Peyer's patch (tissue), 4 donors: ENCODE measurements around the gene TWSG1.

Experiments
- POLR2A ChIP-seq, 2 donors: fragments of 450-650 bp; IDR thresholded peaks; one replicate each; pipeline ENCODE4 v1.5.1; 2017; ENCODE audit warnings: antibody characterized with exemption in 2 of 2, mild to moderate bottlenecking in 2 of 2, moderate library complexity in 2 of 2
- TF ChIP-seq, protein P1 (sequence below), 6 experiments: fragments of 450-650 bp in 4 of 6; fragments of 200-600 bp in 2 of 6; sonication (generic) in 1 of 6; IDR thresholded peaks; one replicate each; pipeline ENCODE4 v1.5.1; 2017 to 2019; ENCODE audit warnings: antibody characterized with exemption in 6 of 6, mild to moderate bottlenecking in 3 of 6, moderate library complexity in 1 of 6

- TF ChIP-seq, protein P1, sequence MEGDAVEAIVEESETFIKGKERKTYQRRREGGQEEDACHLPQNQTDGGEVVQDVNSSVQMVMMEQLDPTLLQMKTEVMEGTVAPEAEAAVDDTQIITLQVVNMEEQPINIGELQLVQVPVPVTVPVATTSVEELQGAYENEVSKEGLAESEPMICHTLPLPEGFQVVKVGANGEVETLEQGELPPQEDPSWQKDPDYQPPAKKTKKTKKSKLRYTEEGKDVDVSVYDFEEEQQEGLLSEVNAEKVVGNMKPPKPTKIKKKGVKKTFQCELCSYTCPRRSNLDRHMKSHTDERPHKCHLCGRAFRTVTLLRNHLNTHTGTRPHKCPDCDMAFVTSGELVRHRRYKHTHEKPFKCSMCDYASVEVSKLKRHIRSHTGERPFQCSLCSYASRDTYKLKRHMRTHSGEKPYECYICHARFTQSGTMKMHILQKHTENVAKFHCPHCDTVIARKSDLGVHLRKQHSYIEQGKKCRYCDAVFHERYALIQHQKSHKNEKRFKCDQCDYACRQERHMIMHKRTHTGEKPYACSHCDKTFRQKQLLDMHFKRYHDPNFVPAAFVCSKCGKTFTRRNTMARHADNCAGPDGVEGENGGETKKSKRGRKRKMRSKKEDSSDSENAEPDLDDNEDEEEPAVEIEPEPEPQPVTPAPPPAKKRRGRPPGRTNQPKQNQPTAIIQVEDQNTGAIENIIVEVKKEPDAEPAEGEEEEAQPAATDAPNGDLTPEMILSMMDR (IDR thresholded peaks at IDR 0.05) = no peak
- no peak for TF ChIP-seq POLR2A (IDR thresholded peaks at IDR 0.05)
Measured at GRCh38 chr18:9333441-9334328, 888 bp upstream of the TWSG1 start.
